HG03139 (cell line): Measurements from ENCODE around the gene ANKS6.

Source experiments
- ATAC-seq: cut with Tn5 transposase; IDR thresholded peaks from one replicate; pipeline ENCODE4 v1.9.1; 2021; ENCODE audit not compliant: unreplicated experiment

Gene ANKS6

GRCh38 chr9:98796364-98797101 lies at the start of gene ANKS6:
Gene ANKS6, minus strand, starts transcription at chr9:98796555. Its CDS starts 64 bp downstream, at chr9:98796491.
- ATAC-seq: peak; percentile 87

GRCh38 chr9:98846081-98846480 lies 49.7 kb upstream of the ANKS6 start:
- ATAC-seq: no peak

DNA sequence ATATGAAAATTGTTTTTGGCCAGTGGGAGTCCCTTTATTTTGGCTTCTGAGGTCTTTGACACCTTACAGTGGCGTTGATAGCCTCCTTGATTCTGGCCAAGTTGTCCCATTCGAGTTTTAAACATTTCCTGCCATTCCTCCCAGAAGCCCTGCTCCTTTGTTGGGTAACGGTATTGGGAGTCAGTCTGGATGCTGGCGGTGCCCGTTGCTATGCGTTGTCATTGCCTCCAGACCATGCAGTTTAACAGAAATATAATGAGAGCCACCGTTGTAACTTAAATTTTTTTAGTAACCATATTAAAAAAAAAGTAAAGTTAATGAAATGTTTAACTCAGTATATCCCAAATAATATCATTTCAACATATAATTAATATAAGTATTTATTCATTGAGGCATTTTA lies 46.2 kb upstream of the ANKS6 start:
- no peak for ATAC-seq

GRCh38 chr9:98839724-98840123 lies 43.4 kb upstream of the ANKS6 start:
- ATAC-seq: no peak

GRCh38 chr9:98838868-98839565 lies 42.7 kb upstream of the ANKS6 start:
- no peak for ATAC-seq

DNA sequence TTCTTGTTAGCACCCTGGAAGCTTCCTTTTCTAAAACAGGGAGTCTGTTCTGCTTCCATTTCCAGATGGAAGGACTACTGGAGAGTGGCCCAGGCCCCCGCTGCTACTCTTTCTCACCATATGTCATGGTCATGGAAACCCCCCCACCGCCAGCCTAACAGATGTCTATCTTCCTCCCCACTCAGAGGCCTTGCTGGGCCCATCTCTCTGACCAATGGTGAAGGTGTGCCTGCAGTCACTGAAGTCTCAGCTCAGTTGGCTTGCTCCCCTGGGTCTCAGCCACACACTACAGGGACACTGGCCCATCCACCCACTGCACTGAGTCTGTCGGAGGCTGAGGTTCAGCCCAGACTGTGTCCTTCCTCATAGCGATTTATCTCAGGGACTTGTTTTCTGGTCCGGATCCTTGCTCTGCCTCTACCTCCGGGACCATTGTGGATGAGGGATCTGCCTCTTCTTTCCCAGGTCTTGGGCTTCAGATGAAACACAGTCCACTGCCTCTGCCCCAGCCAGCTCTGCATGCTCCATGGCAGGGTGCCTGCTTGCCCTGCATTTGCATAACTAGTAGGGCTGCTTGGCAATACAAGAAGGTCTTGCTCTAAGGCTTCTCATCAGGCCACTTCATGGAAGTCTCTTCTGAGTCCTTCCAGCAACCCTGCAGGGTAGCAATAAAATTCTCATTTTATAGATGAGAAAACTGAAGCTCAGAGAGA lies 42.0 kb upstream of the ANKS6 start:
- ATAC-seq: no peak

DNA sequence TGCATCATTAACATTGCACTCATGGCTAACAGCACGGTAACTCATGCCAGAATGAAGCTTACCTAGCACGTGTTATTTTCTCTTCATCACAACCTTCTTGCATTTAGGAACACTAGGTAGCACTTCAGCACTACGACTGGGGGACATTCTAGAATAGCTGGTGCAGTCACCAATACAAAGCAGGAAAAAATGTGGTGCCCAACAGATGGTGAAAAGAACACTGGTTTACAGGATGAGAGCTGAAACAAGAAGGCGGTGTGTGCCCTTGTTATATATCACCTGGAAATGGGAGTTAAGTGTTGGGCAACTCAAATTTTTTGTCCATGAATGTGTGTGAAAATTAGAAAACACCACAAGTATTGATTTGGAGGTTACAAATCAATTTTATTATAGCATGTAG lies 41.2 kb upstream of the ANKS6 start:
- no peak for ATAC-seq

DNA sequence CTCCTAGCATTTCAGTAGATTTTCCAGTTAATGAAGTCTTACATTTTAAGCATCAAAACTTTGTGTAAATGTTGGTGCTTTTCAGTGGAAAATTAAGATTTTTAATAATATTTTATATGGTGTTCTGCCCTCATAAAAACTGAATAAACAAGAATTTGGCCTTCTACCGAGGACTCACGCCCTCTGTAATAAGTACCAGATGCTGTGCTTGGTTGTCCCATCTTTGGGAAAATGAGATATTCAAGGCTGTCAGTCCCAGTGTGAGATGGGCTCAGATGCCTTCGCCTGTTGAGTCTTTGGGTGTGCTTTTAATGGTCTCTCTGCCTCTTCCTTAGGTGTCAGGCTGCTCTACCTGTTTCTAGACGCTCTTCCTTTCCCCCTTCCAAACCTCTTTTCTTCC lies 39.9 kb upstream of the ANKS6 start:
- no peak for ATAC-seq

- no peak for ATAC-seq
Observed at GRCh38 chr9:98834386-98834785, 38.0 kb upstream of the ANKS6 start.

GRCh38 chr9:98833090-98833956 lies 37.0 kb upstream of the ANKS6 start:
- no peak for ATAC-seq

- ATAC-seq: no peak
Observed at GRCh38 chr9:98832768-98833089, 36.4 kb upstream of the ANKS6 start.

- no peak for ATAC-seq
Observed at GRCh38 chr9:98831696-98832095, 35.3 kb upstream of the ANKS6 start.

- no peak for ATAC-seq
Observed at GRCh38 chr9:98830554-98830953, 34.2 kb upstream of the ANKS6 start.

GRCh38 chr9:98829766-98830165 lies 33.4 kb upstream of the ANKS6 start:
- no peak for ATAC-seq

- no peak for ATAC-seq
Observed at GRCh38 chr9:98826716-98827115, 30.4 kb upstream of the ANKS6 start.

GRCh38 chr9:98825414-98825813 lies 29.1 kb upstream of the ANKS6 start:
- no peak for ATAC-seq

GRCh38 chr9:98823666-98824334 lies 27.4 kb upstream of the ANKS6 start:
- no peak for ATAC-seq

DNA sequence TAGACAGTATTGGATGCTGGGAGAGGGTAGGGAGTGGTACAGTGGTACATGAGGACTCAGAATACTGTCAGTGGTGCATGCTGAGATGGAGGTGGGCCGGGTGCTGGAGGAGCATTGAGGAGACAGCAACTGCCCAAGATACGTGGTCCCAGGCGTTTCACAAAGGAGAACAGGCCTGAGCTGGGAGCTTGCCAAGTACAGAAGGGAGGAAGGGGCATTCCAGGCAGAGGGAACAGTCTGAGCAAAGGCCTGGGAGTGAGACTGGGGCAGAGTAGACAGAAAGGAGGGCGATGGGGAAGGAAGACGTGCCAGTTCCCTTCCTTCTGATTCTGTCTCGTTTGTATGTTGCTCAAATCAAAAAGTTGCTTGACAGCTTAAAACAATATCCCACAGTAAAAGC lies 26.3 kb upstream of the ANKS6 start:
- no peak for ATAC-seq

DNA sequence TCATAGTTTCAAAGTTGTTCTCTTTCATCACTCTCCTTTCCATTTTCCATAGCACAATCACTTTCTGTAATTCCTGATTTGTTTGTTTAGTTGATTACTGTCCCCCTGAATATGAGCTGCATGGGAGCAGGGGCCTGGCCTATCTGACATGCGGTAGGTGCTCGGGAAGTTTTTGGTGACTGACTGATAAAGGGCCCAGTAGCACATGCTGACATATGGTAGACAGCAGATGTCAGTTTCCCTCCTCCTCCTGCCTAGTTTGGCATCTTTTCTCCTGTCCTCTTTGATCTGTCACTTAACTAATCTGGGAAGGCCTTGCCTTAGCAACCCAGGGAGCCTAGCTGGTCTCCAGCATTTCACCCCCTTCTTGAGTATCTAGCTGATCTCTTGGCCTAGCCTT lies 25.5 kb upstream of the ANKS6 start:
- ATAC-seq: no peak

- no peak for ATAC-seq
Observed at GRCh38 chr9:98819231-98819630, 22.9 kb upstream of the ANKS6 start.

DNA sequence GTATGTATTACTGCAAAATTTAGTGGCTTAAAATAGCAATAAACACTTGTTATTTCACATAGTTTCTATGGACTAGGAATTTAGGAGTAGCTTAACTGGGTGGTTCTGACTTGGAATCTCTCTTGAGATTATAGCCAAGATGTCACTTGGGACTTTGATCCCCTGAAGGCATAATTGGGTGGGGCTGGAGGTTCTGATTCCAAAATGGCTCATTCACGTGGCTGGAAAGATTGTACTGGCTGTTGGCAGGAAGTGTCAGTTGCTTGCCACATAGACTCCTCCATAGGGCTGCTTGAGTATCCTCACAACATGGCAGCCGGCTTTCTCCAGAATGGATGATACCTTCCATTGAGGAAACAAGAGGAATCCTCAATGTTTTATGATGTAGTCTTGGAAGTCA lies 22.4 kb upstream of the ANKS6 start:
- ATAC-seq: no peak
